Fibroblast of pulmonary artery (primary cell): ENCODE data around the gene ARHGEF12.

Experiments
- DNase-seq: peaks from one replicate; pipeline ENCODE4 v3.0.0-alpha.2; 2010; ENCODE audit warnings: low read depth
- H3K4me3 ChIP-seq: replicated peaks from 2 replicates; pipeline ENCODE4 v1.5.1; 2011; ENCODE audit warnings: low read depth, mild to moderate bottlenecking, control low read depth, low read length, moderate library complexity
- TF ChIP-seq, protein P1 (sequence below): IDR thresholded peaks from 2 replicates; pipeline ENCODE4 v1.5.1; 2011; ENCODE audit warnings: mild to moderate bottlenecking, control low read depth, low read length, inconsistent platforms; ENCODE audit errors: missing control alignments

Gene ARHGEF12

DNA sequence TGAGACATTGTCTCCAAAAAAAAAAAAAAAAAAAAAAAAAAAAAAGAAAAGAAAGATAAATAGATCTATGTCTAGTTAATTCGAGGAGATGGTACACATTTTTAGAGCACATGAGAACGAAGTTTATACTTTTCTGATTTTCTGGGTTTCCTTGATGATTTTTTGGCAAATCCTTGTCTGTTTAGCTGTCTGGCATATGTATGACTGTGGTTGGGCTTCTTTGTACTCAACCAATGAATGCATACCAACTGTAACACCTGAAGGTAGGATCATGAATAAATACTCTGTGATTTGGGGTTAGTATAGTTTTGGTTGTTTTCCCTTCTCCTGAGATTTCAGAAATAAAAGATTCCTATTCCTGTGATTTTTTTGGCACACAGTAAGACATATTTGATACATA lies 63.1 kb downstream of the ARHGEF12 start:
- no peak overlapping the region for H3K4me3 ChIP-seq
- TF ChIP-seq, protein P1, sequence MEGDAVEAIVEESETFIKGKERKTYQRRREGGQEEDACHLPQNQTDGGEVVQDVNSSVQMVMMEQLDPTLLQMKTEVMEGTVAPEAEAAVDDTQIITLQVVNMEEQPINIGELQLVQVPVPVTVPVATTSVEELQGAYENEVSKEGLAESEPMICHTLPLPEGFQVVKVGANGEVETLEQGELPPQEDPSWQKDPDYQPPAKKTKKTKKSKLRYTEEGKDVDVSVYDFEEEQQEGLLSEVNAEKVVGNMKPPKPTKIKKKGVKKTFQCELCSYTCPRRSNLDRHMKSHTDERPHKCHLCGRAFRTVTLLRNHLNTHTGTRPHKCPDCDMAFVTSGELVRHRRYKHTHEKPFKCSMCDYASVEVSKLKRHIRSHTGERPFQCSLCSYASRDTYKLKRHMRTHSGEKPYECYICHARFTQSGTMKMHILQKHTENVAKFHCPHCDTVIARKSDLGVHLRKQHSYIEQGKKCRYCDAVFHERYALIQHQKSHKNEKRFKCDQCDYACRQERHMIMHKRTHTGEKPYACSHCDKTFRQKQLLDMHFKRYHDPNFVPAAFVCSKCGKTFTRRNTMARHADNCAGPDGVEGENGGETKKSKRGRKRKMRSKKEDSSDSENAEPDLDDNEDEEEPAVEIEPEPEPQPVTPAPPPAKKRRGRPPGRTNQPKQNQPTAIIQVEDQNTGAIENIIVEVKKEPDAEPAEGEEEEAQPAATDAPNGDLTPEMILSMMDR: no peak
- DNase-seq: no peak

DNA sequence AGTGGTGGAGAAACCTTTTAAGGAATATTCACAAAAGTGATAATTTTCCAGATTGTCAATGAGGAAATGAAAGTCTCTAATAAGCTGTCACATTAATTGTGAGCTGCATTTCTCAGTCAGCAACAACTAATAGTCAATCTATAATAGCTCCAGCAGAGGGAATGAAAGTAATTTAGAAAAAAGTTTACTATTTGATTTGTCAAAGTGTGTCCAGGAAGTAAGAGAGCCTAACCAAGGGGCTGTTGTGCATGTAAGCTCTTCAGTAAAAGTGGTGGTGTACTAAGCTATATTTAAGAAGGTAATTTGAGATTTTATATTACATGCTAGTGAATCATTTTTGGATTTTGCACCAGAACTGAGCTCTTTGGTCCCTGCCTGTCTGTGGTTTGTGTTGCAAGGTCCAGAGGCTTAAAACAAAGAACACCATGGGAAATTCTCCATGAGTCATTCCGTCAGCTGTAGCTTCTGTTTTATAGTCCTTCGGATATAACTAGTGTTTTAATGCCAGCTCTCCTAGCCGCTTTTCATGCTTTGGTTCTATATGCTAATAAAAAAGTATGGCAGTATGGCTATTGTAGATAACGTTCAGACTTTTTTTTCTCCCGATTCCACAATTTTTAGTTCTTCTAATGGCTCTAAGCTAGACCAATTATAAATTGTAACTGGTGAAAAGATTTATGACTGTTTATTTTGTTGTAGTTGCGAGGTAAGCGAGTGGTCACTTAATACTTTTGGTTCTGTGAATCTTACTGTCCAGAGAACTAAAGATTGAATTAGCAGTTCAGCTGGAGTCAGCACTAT lies 64.6 kb downstream of the ARHGEF12 start:
- TF ChIP-seq, protein P1: no peak
- peak overlapping the region; percentile 50 for H3K4me3 ChIP-seq
- peak; percentile 97 for DNase-seq

DNA sequence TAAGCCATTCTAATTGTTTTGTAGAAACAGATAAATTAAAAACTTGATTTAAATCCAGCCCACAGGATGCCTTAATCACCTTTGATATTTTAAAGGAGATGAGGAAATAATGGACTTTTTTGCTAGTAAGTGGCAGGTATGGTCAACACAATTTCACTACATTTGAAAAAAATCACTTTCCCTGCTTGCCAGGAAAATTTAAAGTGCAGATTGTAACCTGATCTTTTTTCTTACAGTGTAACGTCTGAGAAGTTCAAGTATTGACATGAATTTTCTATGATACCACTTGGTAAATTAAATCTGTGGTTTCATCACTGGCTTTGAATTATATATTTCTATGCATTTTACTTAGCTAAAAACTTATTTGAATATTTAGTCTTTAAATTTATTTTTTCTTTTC lies 65.3 kb downstream of the ARHGEF12 start:
- DNase-seq: no peak
- peak overlapping the region; percentile 50 for H3K4me3 ChIP-seq
- TF ChIP-seq, protein P1: no peak

DNA sequence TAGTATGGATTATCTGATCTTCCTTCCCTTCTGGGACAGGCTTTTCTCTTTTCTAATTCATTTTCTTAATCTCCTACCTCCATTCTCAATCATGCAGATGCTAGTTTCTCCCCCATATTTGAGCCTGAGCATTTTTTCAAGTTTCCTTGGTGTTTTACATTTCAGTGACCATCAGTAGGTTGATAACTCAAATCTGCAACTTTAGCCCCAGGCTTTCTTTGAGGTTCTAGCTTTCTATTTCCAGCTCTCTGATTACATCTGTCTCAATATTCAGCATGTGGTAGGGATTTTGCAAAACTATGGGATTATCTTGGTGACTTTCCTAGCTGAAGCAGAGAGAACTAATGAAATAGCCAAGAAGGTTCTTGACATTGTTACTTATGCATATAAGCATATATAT lies 67.8 kb downstream of the ARHGEF12 start:
- TF ChIP-seq, protein P1: no peak
- no peak overlapping the region for H3K4me3 ChIP-seq
- DNase-seq: no peak

DNA sequence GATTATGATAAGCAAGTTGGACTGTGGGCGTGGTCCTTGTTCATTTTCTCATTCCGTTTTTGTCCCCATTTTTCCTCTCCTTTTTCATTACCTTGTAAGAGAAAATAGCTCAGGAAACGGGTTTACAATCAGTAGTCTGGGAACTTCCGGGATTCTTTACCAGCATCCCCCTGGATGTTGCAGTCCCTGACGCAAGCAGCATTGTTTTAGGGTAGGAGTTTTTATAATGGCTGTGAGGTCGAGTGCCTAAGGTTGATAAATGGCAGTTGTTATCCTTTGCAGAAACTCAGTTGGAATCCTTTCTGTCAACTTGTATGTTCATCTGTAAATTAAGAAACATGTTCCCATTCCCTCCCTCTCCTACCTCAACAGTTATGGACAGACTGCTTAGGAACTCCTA lies 68.3 kb downstream of the ARHGEF12 start:
- DNase-seq: peak; percentile 66
- TF ChIP-seq, protein P1: no peak
- no peak overlapping the region for H3K4me3 ChIP-seq

DNA sequence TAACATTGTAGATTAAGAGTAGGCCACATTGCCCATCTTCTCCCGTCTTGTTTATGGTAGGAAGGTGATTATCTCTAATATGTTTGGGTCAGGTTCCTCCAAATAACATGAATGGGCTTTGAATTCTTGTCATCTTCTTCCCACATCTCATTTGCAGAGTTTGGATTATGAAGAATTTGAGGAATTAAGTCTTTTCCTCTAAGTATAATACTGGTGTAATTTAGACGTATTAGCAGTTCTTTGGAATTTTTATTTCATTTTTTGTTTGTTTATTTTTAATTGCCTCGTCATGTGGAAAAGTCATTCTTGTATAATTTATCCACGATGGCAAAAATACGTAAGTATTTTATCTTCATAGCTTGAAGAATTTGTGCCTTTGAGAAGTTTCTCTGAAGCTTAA lies 73.4 kb downstream of the ARHGEF12 start:
- no peak for DNase-seq
- TF ChIP-seq, protein P1: no peak
- no peak overlapping the region for H3K4me3 ChIP-seq
